AG09309 (cell line): ENCODE measurements around the gene BORCS5.

Experiments
- DNase-seq: peaks from one replicate; pipeline ENCODE4 v3.0.0-alpha.2; 2010; ENCODE audit warnings: low read depth
- H3K4me3 ChIP-seq: 2 replicates; pipeline ENCODE4 v1.5.1; 2011; ENCODE audit warnings: mild to moderate bottlenecking, low read depth, low read length, moderate library complexity; ENCODE audit not compliant: control insufficient read depth
- CTCF ChIP-seq: IDR thresholded peaks from 2 replicates; pipeline ENCODE4 v1.5.1; 2011; ENCODE audit warnings: mild to moderate bottlenecking, low read depth, low read length, inconsistent platforms; ENCODE audit not compliant: insufficient read depth, control insufficient read depth; ENCODE audit errors: missing control alignments

The BORCS5 gene

GRCh38 chr12:12481631-12482030, 124.8 kb downstream of the BORCS5 start:
- no peak for TF ChIP-seq CTCF
- DNase-seq = no peak
- no peak overlapping the region for H3K4me3 ChIP-seq

GRCh38 chr12:12482150-12482761, 125.4 kb downstream of the BORCS5 start:
- no peak for TF ChIP-seq CTCF
- no peak overlapping the region for H3K4me3 ChIP-seq
- DNase-seq = no peak

GRCh38 chr12:12482959-12483358, 126.1 kb downstream of the BORCS5 start:
- H3K4me3 ChIP-seq = no peak overlapping the region
- no peak for DNase-seq
- TF ChIP-seq CTCF = no peak

- H3K4me3 ChIP-seq = no peak overlapping the region
- TF ChIP-seq CTCF = no peak
- DNase-seq = no peak
These were observed 126.6 kb downstream of the BORCS5 start for GRCh38 chr12:12483438-12483837.

GRCh38 chr12:12486661-12487240, 129.9 kb downstream of the BORCS5 start:
- TF ChIP-seq CTCF = no peak
- no peak for DNase-seq
- H3K4me3 ChIP-seq = no peak overlapping the region

- H3K4me3 ChIP-seq = no peak overlapping the region
- DNase-seq = no peak
- no peak for TF ChIP-seq CTCF
These were observed 130.6 kb downstream of the BORCS5 start for GRCh38 chr12:12487490-12487889.
